Measurements from ENCODE around the gene MCF2L2. TPM values are rescaled to one million over a fixed set of nuclear protein-coding genes. Genes with fewer than 3 reads are reported as not detected.

MCF2L2 gene
- total and polyA plus RNA-seq, 9 of the 15 experiments (the other 6 are each of a cell fraction or from before 2014, with no cell fraction given), result 0.56 to 4.2 (median 3.0) TPM

GRCh38 chr3:183275418-183275817 is 153.0 kb downstream of the MCF2L2 start (continued):
- TF ChIP-seq, protein P1, sequence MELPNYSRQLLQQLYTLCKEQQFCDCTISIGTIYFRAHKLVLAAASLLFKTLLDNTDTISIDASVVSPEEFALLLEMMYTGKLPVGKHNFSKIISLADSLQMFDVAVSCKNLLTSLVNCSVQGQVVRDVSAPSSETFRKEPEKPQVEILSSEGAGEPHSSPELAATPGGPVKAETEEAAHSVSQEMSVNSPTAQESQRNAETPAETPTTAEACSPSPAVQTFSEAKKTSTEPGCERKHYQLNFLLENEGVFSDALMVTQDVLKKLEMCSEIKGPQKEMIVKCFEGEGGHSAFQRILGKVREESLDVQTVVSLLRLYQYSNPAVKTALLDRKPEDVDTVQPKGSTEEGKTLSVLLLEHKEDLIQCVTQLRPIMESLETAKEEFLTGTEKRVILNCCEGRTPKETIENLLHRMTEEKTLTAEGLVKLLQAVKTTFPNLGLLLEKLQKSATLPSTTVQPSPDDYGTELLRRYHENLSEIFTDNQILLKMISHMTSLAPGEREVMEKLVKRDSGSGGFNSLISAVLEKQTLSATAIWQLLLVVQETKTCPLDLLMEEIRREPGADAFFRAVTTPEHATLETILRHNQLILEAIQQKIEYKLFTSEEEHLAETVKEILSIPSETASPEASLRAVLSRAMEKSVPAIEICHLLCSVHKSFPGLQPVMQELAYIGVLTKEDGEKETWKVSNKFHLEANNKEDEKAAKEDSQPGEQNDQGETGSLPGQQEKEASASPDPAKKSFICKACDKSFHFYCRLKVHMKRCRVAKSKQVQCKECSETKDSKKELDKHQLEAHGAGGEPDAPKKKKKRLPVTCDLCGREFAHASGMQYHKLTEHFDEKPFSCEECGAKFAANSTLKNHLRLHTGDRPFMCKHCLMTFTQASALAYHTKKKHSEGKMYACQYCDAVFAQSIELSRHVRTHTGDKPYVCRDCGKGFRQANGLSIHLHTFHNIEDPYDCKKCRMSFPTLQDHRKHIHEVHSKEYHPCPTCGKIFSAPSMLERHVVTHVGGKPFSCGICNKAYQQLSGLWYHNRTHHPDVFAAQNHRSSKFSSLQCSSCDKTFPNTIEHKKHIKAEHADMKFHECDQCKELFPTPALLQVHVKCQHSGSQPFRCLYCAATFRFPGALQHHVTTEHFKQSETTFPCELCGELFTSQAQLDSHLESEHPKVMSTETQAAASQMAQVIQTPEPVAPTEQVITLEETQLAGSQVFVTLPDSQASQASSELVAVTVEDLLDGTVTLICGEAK (IDR thresholded peaks at IDR 0.05), result peak; percentile 70
- TF ChIP-seq, protein P1 (CRISPR knock-in tag; IDR thresholded peaks at IDR 0.05), result no peak
- TF ChIP-seq CEBPG (CRISPR knock-in tag; IDR thresholded peaks at IDR 0.05) (no peak), CEBPG (tag; conservative IDR thresholded peaks at IDR 0.05 in 1 of 2, IDR thresholded peaks at IDR 0.05 in 1 of 2) (no peak), ZNF224 (CRISPR knock-in tag; IDR thresholded peaks at IDR 0.05) (no peak), TFAP4 (CRISPR knock-in tag; IDR thresholded peaks at IDR 0.05; ENCODE audit: borderline replicate concordance) (0 out of 2 replicates have a peak, but pooled peaks have one; percentile 21), STAT5B (CRISPR knock-in tag; IDR thresholded peaks at IDR 0.05) (no peak), ARID1B (IDR thresholded peaks at IDR 0.05) (peak; percentile 31; the same call in 1 of the 2 replicates), MAFF (IDR thresholded peaks at IDR 0.05; ENCODE audit: low read length) (peak; percentile 26; the same call in 1 of the 2 replicates), RBFOX2 (IDR thresholded peaks at IDR 0.05; ENCODE audit: low read depth, low read length) (no peak), ZNF766 (CRISPR knock-in tag; conservative IDR thresholded peaks at IDR 0.05) (0 out of 2 replicates have a peak, but pooled peaks have one; percentile 30), ZNF324 (CRISPR knock-in tag; IDR thresholded peaks at IDR 0.05) (no peak), SMARCA4 (IDR thresholded peaks at IDR 0.05) (peak; percentile 60; the same call in 1 of the 2 replicates), ZNF551 (CRISPR knock-in tag; IDR thresholded peaks at IDR 0.05) (no peak), ASH1L (IDR thresholded peaks at IDR 0.05; ENCODE audit: borderline replicate concordance, low read depth, partially characterized antibody) (no peak), RCOR1 (IDR thresholded peaks at IDR 0.05; ENCODE audit: borderline replicate concordance in 1 of 2, low read depth in 2 of 2, low read length in 2 of 2) (0 out of 4 replicates have a peak, but pooled peaks of 1 of the 2 experiments have one; percentile 19), NFIC (IDR thresholded peaks at IDR 0.05) (peak; percentile 97), PML (IDR thresholded peaks at IDR 0.05; ENCODE audit: low read length) (no peak), C11orf30 (IDR thresholded peaks at IDR 0.05; ENCODE audit: low read depth) (peak; percentile 58)
- TF ChIP-seq, protein P2, sequence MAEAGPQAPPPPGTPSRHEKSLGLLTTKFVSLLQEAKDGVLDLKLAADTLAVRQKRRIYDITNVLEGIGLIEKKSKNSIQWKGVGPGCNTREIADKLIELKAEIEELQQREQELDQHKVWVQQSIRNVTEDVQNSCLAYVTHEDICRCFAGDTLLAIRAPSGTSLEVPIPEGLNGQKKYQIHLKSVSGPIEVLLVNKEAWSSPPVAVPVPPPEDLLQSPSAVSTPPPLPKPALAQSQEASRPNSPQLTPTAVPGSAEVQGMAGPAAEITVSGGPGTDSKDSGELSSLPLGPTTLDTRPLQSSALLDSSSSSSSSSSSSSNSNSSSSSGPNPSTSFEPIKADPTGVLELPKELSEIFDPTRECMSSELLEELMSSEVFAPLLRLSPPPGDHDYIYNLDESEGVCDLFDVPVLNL (CRISPR knock-in tag; IDR thresholded peaks at IDR 0.05; ENCODE audit: low read depth), result no peak
